Large intestine (tissue), 3 donors: ENCODE measurements around the gene UBASH3B. TPM values are rescaled to one million over a fixed set of nuclear protein-coding genes. Genes with fewer than 3 reads are reported as not detected.

Source experiments
- DNase-seq, 2 donors: peaks; one replicate each; pipeline versions ENCODE4 v3.0.0 to v3.0.0-alpha.2; 2013
- H3K27ac ChIP-seq: one replicate; pipeline ENCODE4 v1.5.1; 2013; ENCODE audit warnings: low read length
- H3K27me3 ChIP-seq: 2 replicates; pipeline ENCODE4 v1.6.1; 2013; ENCODE audit warnings: low read length; ENCODE audit not compliant: control insufficient read depth, insufficient read depth
- H3K36me3 ChIP-seq: 2 replicates; pipeline ENCODE4 v1.6.1; 2013; ENCODE audit warnings: low read length; ENCODE audit not compliant: control insufficient read depth, insufficient read depth
- H3K4me1 ChIP-seq: one replicate; pipeline ENCODE4 v1.6.1; 2013; ENCODE audit warnings: low read length; ENCODE audit not compliant: control insufficient read depth, insufficient read depth
- H3K4me3 ChIP-seq: one replicate; pipeline ENCODE4 v1.5.1; 2013; ENCODE audit warnings: low read length
- H3K9me3 ChIP-seq: one replicate; pipeline ENCODE4 v1.6.1; 2013; ENCODE audit warnings: mild to moderate bottlenecking, low read depth, low read length, moderate library complexity; ENCODE audit not compliant: control insufficient read depth
- WGBS: methylation state at CpG from one replicate; pipeline ENCODE4 v1.1.5; 2013; ENCODE audit warnings: low lambda C conversion rate; ENCODE audit not compliant: insufficient coverage; 5-methylcytosine and 5-hydroxymethylcytosine counted together
- polyA plus RNA-seq: library from polyadenylated mRNA; unstranded; fragments of 120-200 nt; gene quantifications from one replicate; pipeline ENCODE4 v1.2.1, GENCODE V29; 2013

The UBASH3B gene
- polyA plus RNA-seq, 1 donor, result 2.8 TPM

- Histone ChIP-seq H3K27ac (no peak overlapping the region), H3K4me1 (no peaks in the 10 kb centered on the region), H3K4me3 (no peak overlapping the region), H3K27me3 (no peaks in the 10 kb centered on the region), H3K9me3 (no peaks in the 10 kb centered on the region), H3K36me3 (no peaks in the 10 kb centered on the region)
- 100% methylated on average over 1 of the region's 4 CpGs for WGBS
- DNase-seq, result no peak
These were observed 110.1 kb downstream of the UBASH3B start for GRCh38 chr11:122765487-122766131.

- Histone ChIP-seq H3K4me3 (no peak overlapping the region), H3K4me1 (no peaks in the 10 kb centered on the region), H3K36me3 (no peaks in the 10 kb centered on the region), H3K27me3 (no peaks in the 10 kb centered on the region), H3K27ac (no peak overlapping the region), H3K9me3 (no peaks in the 10 kb centered on the region)
- DNase-seq, result no peak
- WGBS, result no CpG with 5 or more reads among the region's 4 CpGs
These were observed 113.7 kb downstream of the UBASH3B start for GRCh38 chr11:122769126-122769780.

DNA sequence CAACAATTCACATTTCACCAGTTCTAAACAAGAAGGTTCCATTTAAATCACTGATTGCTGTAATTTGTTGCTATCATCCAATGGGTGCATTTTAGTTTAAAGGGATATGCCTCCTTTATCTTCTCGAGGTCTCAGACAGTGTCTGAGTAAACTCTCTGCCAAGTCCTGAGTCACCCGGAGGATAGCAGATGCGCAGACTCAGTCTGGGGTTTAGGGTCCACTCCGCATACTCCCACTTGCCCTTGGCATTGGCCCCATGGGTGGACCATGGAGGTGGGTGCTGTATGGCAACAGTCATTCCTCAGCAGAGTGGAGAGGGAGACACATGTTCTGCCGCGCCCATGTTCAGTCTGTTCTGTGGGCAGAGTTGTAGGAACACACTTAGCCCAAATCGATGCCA is 117.4 kb downstream of the UBASH3B start:
- Histone ChIP-seq H3K27ac (no peak overlapping the region), H3K4me1 (no peaks in the 10 kb centered on the region), H3K9me3 (no peaks in the 10 kb centered on the region), H3K27me3 (no peaks in the 10 kb centered on the region), H3K36me3 (no peaks in the 10 kb centered on the region), H3K4me3 (no peak overlapping the region)
- no peak for DNase-seq
- 40% methylated on average over 1 of the region's 7 CpGs for WGBS

DNA sequence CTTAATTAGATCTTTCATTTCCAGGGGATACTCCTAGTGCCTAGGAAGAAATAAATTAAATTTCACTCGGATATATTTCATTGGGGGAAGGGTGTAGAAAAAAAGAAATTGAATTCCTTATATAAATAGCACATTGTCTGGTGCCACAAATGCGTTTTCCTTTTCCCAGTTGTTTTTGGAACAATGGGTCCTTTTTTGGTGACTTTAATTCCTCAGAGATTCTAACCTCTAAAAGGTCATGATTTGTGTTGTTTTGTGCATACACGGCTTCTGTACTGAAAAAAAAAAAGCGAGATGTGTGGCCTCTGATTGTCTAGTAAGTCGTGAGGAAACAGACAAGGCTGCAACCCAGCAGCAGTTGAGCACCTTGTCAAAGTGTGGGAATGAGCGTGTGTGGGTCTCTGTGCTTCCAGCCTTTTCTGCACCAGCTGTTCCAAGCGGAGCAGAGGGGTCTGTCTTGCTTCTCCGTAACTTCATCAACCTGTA is 118.3 kb downstream of the UBASH3B start:
- Histone ChIP-seq H3K27ac (no peak overlapping the region), H3K36me3 (no peaks in the 10 kb centered on the region), H3K4me1 (no peaks in the 10 kb centered on the region), H3K27me3 (no peaks in the 10 kb centered on the region), H3K9me3 (no peaks in the 10 kb centered on the region), H3K4me3 (no peak overlapping the region)
- 80% methylated on average over 2 of the region's 8 CpGs for WGBS
- no peak for DNase-seq

- H3K9me3 ChIP-seq, result no peaks in the 10 kb centered on the region
- no peak overlapping the region for H3K4me3 ChIP-seq
- no peaks in the 10 kb centered on the region for H3K4me1 ChIP-seq
- no peaks in the 10 kb centered on the region for H3K27me3 ChIP-seq
- DNase-seq, result no peak
- no peaks in the 10 kb centered on the region for H3K36me3 ChIP-seq
- WGBS, result 80% methylated on average over 1 of the region's 3 CpGs
- no peak overlapping the region for H3K27ac ChIP-seq
These were observed 120.3 kb downstream of the UBASH3B start for GRCh38 chr11:122775675-122776271.

- no peaks in the 10 kb centered on the region for H3K9me3 ChIP-seq
- no peaks in the 10 kb centered on the region for H3K36me3 ChIP-seq
- H3K27ac ChIP-seq, result no peak overlapping the region
- no peak overlapping the region for H3K4me3 ChIP-seq
- WGBS, result no CpG with 5 or more reads among the region's 4 CpGs
- H3K27me3 ChIP-seq, result no peaks in the 10 kb centered on the region
- no peak for DNase-seq
- no peaks in the 10 kb centered on the region for H3K4me1 ChIP-seq
These were observed 121.0 kb downstream of the UBASH3B start for GRCh38 chr11:122776546-122776945.

- Histone ChIP-seq H3K27ac (no peak overlapping the region), H3K4me3 (no peak overlapping the region), H3K27me3 (no peaks in the 10 kb centered on the region), H3K36me3 (no peaks in the 10 kb centered on the region), H3K4me1 (no peaks in the 10 kb centered on the region), H3K9me3 (no peaks in the 10 kb centered on the region)
- WGBS, result 67% methylated on average over 1 of the region's 3 CpGs
- no peak for DNase-seq
These were observed 121.8 kb downstream of the UBASH3B start for GRCh38 chr11:122777343-122777742.

DNA sequence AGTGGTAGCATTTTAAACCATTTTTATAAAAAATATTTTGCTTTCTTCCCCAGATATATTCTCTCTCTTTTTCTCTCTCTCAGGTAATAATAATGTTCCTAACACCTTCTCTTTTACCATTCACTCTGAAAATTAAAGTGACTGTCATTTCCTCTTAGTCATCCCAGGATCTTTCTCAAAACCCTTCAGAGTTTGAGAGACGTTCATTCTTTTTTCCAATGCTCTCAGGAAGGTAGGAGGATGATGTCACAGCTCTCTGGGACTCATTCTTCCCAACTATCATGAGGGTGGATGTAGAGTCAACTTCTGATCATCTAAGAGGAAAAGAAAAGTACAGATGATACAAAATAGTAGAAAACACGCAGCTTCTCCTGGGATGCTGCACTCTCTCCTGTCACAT is 122.6 kb downstream of the UBASH3B start:
- no peak for DNase-seq
- Histone ChIP-seq H3K4me3 (no peak overlapping the region), H3K4me1 (no peaks in the 10 kb centered on the region), H3K27ac (no peak overlapping the region), H3K9me3 (no peaks in the 10 kb centered on the region), H3K27me3 (peaks cover 3% of the 10 kb centered on the region), H3K36me3 (no peaks in the 10 kb centered on the region)
- WGBS, result no CpG with 5 or more reads among the region's 2 CpGs

GRCh38 chr11:122779047-122779629 is 123.6 kb downstream of the UBASH3B start:
- H3K4me3 ChIP-seq, result no peak overlapping the region
- H3K36me3 ChIP-seq, result no peaks in the 10 kb centered on the region
- no CpG with 5 or more reads among the region's 12 CpGs for WGBS
- DNase-seq, result no peak
- no peak overlapping the region for H3K27ac ChIP-seq
- H3K9me3 ChIP-seq, result no peaks in the 10 kb centered on the region
- peaks cover 3% of the 10 kb centered on the region for H3K27me3 ChIP-seq
- H3K4me1 ChIP-seq, result no peaks in the 10 kb centered on the region

DNA sequence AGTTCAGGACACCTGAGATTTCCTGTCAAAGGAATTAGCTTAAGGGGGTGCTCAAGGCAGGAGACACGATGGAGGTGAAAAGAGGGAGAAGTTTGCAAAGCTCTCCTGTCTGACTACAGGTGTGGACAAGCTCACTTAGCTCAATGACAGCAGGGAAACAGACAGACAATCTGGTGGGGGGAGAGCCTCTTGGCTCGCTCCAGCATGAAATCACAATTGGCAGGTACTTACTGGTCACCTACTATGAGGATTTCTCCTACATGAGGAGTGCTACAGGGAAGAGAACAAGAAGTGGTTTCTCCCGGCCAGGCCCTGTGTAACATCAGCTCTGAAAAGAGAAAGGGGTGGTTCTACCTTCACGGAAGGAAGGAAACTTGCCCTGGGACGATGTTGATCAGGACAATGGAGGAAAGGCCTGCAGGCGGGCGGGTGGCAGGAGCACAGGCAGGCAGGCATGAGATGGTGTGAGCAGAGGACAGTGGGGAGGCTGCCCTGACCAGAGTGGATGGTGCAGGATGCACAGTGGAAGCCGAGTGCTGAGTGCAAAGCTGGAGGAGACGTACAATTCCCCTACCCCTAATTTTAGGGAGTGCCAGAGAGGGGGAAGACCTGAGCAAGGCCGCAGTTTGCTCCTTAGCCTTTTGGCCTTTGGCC is 124.9 kb downstream of the UBASH3B start:
- Histone ChIP-seq H3K4me3 (no peak overlapping the region), H3K27ac (no peak overlapping the region), H3K9me3 (no peaks in the 10 kb centered on the region), H3K27me3 (peaks cover 3% of the 10 kb centered on the region), H3K36me3 (no peaks in the 10 kb centered on the region), H3K4me1 (peaks cover 5% of the 10 kb centered on the region)
- no peak for DNase-seq
- 100% methylated on average over 1 of the region's 10 CpGs for WGBS
